Measurements from ENCODE around the gene UNC45A. TPM values are rescaled to one million over a fixed set of nuclear protein-coding genes. Genes with fewer than 3 reads are reported as not detected.

Gene UNC45A
- total and polyA plus RNA-seq, 2 of the 8 experiments (the other 6 are each of a cell fraction or from before 2014, with no cell fraction given), result 74.1 to 84.2 TPM

DNA sequence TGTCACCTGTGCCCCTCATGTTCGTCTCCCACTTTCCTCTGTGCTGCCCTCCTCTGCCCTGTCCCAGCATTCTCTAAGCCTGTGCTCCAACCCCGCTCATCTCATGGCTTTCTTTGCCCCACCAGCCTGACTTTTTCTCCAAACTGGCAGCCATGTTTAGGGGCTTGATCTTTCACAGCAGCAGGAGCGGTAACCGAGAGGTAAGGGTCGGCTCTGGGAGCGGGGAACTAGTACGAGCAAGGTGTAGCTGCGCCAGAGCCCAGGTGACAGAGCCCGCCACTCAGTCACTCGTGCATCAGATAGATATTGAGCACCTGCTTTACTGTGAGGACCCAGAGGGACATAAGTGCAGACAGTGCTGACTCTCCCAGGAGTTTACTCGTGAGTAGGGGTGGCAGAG is 18.6 kb upstream of the UNC45A start (continued):
- TF ChIP-seq POLR2A (IDR thresholded peaks at IDR 0.05; ENCODE audit: control extremely low read depth in 1 of 2, low read depth in 2 of 2, low read length in 2 of 2) (no peak), GABPA (IDR thresholded peaks at IDR 0.05; ENCODE audit: borderline replicate concordance, insufficient read depth, low read length) (no peak), SIN3A (conservative IDR thresholded peaks at IDR 0.05 in 1 of 2, IDR thresholded peaks at IDR 0.05 in 1 of 2; ENCODE audit: low read depth in 1 of 2, low read length in 2 of 2) (no peak), BRCA1 (IDR thresholded peaks at IDR 0.05; ENCODE audit: low read depth, low read length) (no peak), CTBP2 (IDR thresholded peaks at IDR 0.05; ENCODE audit: borderline replicate concordance, insufficient read depth, insufficient read length, low read length) (no peak), CEBPB (IDR thresholded peaks at IDR 0.05; ENCODE audit: low read depth, low read length) (no peak), SRF (IDR thresholded peaks at IDR 0.05; ENCODE audit: low read depth, low read length) (no peak), SUZ12 (IDR thresholded peaks at IDR 0.05; ENCODE audit: low read length) (no peak)
- TF ChIP-seq, protein P1, sequence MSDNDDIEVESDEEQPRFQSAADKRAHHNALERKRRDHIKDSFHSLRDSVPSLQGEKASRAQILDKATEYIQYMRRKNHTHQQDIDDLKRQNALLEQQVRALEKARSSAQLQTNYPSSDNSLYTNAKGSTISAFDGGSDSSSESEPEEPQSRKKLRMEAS (IDR thresholded peaks at IDR 0.05), result no peak
- TF ChIP-seq, protein P2, sequence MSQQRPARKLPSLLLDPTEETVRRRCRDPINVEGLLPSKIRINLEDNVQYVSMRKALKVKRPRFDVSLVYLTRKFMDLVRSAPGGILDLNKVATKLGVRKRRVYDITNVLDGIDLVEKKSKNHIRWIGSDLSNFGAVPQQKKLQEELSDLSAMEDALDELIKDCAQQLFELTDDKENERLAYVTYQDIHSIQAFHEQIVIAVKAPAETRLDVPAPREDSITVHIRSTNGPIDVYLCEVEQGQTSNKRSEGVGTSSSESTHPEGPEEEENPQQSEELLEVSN (IDR thresholded peaks at IDR 0.05), result no peak
